Nephron (organoid): ENCODE data around the gene CPT1C.

Experiments
- H3K27ac Mint-ChIP-seq, 3 experiments: 2 replicates each; pipeline ENCODE4 v1.8.0; 2020; ENCODE audit warnings: mixed read lengths in 3 of 3, mild to moderate bottlenecking in 2 of 3, moderate library complexity in 1 of 3
- H3K27me3 Mint-ChIP-seq: 2 replicates; pipeline ENCODE4 v1.8.0; 2021; ENCODE audit warnings: low read depth, mild to moderate bottlenecking, moderate library complexity, mixed read lengths
- H3K36me3 Mint-ChIP-seq: 2 replicates; pipeline ENCODE4 v1.8.0; 2020; ENCODE audit warnings: low read depth, mixed read lengths
- H3K4me1 Mint-ChIP-seq: 2 replicates; pipeline ENCODE4 v1.8.0; 2020; ENCODE audit warnings: mixed read lengths
- H3K4me3 Mint-ChIP-seq, 3 experiments: 2 replicates each; pipeline ENCODE4 v1.8.0; 2020; ENCODE audit warnings: mild to moderate bottlenecking in 3 of 3, mixed read lengths in 3 of 3, moderate library complexity in 2 of 3
- H3K9me3 Mint-ChIP-seq: 2 replicates; pipeline ENCODE4 v1.8.0; 2020; ENCODE audit warnings: mixed read lengths
- TF ChIP-seq, protein P1 (sequence below), 3 experiments: fragments of 200-600 bp; sonication (generic); IDR thresholded peaks; one replicate each; pipeline ENCODE4 v1.5.0; 2021; ENCODE audit warnings: antibody characterized with exemption in 3 of 3; ENCODE audit not compliant: unreplicated experiment in 3 of 3

Gene CPT1C

DNA sequence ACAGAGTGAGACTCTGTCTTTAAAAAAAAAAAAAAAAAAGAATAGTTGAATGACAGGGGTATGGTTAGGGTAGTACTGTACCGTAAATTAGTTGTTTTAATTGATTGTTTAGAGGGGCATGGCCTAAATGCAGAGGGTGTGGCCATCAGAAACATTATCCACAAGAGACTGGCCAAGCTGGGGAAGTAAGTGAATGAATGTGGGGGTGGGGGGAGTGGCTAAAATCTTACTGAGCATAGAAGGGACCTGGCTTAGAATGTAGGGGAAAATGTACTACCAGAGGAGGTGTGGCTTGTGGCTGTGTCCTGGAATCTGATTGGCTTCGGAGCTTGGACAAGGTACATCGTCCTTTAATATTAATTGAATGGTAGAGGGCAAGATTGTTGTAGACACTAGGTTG, 21.4 kb upstream of the CPT1C start:
- H3K4me3 Mint-ChIP-seq: peak overlapping the region in 2 of 3 experiments; percentile 21 to 52
- no peak overlapping the region for H3K27ac Mint-ChIP-seq
- H3K27me3 Mint-ChIP-seq: no peaks in the 10 kb centered on the region
- peaks cover 37% of the 10 kb centered on the region for H3K4me1 Mint-ChIP-seq
- peaks cover 5% of the 10 kb centered on the region for H3K36me3 Mint-ChIP-seq
- no peaks in the 10 kb centered on the region for H3K9me3 Mint-ChIP-seq
- TF ChIP-seq, protein P1, sequence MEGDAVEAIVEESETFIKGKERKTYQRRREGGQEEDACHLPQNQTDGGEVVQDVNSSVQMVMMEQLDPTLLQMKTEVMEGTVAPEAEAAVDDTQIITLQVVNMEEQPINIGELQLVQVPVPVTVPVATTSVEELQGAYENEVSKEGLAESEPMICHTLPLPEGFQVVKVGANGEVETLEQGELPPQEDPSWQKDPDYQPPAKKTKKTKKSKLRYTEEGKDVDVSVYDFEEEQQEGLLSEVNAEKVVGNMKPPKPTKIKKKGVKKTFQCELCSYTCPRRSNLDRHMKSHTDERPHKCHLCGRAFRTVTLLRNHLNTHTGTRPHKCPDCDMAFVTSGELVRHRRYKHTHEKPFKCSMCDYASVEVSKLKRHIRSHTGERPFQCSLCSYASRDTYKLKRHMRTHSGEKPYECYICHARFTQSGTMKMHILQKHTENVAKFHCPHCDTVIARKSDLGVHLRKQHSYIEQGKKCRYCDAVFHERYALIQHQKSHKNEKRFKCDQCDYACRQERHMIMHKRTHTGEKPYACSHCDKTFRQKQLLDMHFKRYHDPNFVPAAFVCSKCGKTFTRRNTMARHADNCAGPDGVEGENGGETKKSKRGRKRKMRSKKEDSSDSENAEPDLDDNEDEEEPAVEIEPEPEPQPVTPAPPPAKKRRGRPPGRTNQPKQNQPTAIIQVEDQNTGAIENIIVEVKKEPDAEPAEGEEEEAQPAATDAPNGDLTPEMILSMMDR (IDR thresholded peaks at IDR 0.05; ENCODE audit: unreplicated experiment in 3 of 3): no peak

GRCh38 chr19:49672131-49672919, 18.6 kb upstream of the CPT1C start:
- Mint-ChIP-seq H3K4me3 (peak overlapping the region; percentile 16 to 62 (median 40)), H3K9me3 (no peaks in the 10 kb centered on the region), H3K27ac (peak overlapping the region; percentile 61 to 94 (median 61)), H3K27me3 (no peaks in the 10 kb centered on the region), H3K36me3 (peaks cover 5% of the 10 kb centered on the region), H3K4me1 (peaks cover 16% of the 10 kb centered on the region)
- TF ChIP-seq, protein P1 (IDR thresholded peaks at IDR 0.05; ENCODE audit: unreplicated experiment in 3 of 3): peak; percentile 81 to 86 (median 82)

GRCh38 chr19:49676136-49676783, 14.7 kb upstream of the CPT1C start:
- TF ChIP-seq, protein P1 (IDR thresholded peaks at IDR 0.05; ENCODE audit: unreplicated experiment in 3 of 3): no peak
- Mint-ChIP-seq H3K9me3 (no peaks in the 10 kb centered on the region), H3K27ac (peak overlapping the region; percentile 99 to 100 (median 100)), H3K4me3 (peak overlapping the region; percentile 84 to 90 (median 88)), H3K27me3 (no peaks in the 10 kb centered on the region), H3K36me3 (peaks cover 5% of the 10 kb centered on the region), H3K4me1 (peaks cover 32% of the 10 kb centered on the region)

DNA sequence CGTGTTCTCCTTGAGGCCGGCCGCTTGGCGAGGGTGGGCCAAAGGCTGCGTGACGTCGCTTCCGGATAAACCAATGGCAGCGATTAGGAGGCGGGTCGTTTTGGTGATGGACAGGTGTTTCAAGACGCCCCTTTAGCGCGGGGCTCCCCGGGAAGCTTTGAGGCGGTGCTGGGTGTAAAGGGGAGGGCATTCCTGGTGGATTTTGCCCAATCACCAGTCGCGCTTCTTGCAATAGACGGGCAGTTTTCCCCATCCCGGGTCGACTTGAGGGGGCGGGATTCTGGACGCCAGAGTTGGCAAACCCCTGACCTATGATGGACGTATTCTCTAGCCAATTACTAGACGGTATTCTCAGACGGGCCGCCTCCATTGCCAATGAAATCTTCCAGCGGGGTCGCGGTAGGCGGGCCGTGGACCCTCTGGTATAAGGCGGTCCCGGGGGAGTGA, 14.1 kb upstream of the CPT1C start:
- Mint-ChIP-seq H3K27ac (peak overlapping the region; percentile 99 to 100 (median 100)), H3K4me1 (peaks cover 30% of the 10 kb centered on the region), H3K36me3 (peaks cover 5% of the 10 kb centered on the region), H3K4me3 (peak overlapping the region; percentile 84 to 90 (median 88)), H3K27me3 (no peaks in the 10 kb centered on the region), H3K9me3 (no peaks in the 10 kb centered on the region)
- TF ChIP-seq, protein P1 (IDR thresholded peaks at IDR 0.05; ENCODE audit: unreplicated experiment in 3 of 3): no peak

DNA sequence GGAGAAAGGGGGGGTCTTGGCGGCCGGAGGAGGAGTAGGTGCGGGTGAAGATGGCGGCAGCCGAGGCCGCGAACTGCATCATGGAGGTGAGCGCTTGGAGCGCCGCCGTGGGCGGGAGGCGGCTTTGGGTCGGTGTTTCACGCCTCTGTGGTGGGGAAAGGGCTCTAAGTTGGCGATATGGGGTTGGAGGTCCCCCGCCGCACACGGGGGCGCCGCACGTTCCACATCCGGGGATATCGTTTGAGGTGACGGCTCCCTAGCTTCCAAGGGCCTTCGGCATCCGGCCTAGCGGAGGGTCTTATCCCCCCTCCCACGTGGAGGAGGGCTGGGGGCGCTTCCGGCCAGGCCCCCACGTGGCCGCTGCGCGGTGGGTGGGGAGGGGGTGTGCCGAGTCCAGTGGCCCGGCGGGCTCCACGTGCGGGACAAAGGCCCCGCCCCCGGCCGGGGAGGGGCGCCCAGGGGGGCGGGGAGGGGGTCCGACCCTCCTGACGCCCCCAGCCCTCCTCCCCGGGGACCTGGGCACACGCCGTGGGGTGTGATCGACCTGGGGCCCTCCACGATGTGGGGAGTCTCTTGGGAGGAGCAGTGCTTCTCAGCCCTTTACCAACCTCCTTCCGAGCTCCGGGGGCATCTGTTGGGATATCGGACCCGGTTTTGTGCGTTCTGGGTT, 13.6 kb upstream of the CPT1C start, which contains the start of gene PRMT1:
Gene PRMT1 (plus strand): TSS at position 41 of the 670 bp plus-strand sequence. CDS start 10 bp downstream, at position 51.
- H3K9me3 Mint-ChIP-seq: no peaks in the 10 kb centered on the region
- peak within 1 kb of the TSS; percentile 99 to 100 (median 100) for H3K27ac Mint-ChIP-seq
- H3K27me3 Mint-ChIP-seq: no peaks in the 10 kb centered on the region
- TF ChIP-seq, protein P1 (IDR thresholded peaks at IDR 0.05; ENCODE audit: unreplicated experiment in 3 of 3): no peak
- H3K4me1 Mint-ChIP-seq: peaks cover 25% of the 10 kb centered on the region
- peak within 1 kb of the TSS; percentile 92 to 96 (median 92) for H3K4me3 Mint-ChIP-seq
- peaks cover 11% of the 10 kb centered on the region for H3K36me3 Mint-ChIP-seq
